Caki2 (cell line): Measurements from ENCODE around the gene NUP107. TPM values are rescaled to one million over a fixed set of nuclear protein-coding genes. Genes with fewer than 3 reads are reported as not detected.

Experiments used
- DNase-seq: peaks from one replicate; pipeline ENCODE4 v3.0.0-alpha.2; 2015; ENCODE audit warnings: low read depth
- in situ Hi-C: cut with HindIII; loops from 2 replicates; pipeline ENCODE4 v1.10.0; 2016; ENCODE audit warnings: low sequenced_read_pairs, low pct_unique_long_range_greater_than_20kb, mixed read lengths
- total RNA-seq: library from RNA; depleted of rRNA; stranded (reverse); fragments of >200 nt; shearing (Covaris generic); gene quantifications from 2 replicates; pipeline ENCODE4 v1.2.3, GENCODE V29; 2014; ENCODE audit warnings: low replicate concordance

The NUP107 gene
- total RNA-seq, 1 experiment from 2014 or later, result 111 TPM

DNA sequence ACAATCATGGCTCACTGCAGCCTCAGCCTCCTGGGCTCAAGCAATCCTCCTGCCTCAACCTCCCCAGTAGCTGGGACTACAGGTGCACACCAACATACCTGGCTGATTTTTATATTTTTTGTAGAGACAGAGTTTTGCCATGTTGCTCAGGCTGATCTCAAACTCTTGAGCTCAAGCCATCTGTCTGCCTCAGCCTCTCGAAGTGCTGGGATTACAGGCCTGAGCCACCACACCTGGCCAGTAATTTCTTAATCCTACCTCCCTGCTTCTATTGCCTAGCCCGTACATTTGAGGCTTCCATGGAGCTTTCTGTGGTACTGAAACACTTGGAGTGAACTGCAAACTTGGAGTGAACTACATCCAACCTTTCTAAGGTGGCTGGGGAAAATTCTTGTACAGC, 79.9 kb downstream of the NUP107 start:
- in situ Hi-C loops, result no loop called here
- no peak for DNase-seq

DNA sequence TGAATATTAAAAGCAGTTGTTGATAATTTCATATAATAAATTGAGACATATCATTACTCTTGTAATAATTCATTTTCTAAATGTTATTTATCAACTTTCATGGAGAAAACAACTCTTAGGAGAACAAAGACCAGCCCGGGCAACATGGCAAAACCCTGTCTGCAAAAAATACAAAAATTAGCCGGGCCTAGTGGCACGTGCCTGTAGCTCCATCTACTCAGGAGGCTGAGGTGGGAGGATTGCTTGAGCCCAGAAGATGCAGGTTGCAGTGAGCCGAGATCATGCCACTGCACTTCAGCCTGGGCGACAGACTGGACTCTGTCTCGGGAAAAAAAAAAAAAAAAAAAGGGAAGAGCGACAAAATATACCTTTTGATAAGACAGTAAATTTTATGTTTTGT, 80.4 kb downstream of the NUP107 start:
- in situ Hi-C loops, result no loop called here
- DNase-seq, result no peak

DNA sequence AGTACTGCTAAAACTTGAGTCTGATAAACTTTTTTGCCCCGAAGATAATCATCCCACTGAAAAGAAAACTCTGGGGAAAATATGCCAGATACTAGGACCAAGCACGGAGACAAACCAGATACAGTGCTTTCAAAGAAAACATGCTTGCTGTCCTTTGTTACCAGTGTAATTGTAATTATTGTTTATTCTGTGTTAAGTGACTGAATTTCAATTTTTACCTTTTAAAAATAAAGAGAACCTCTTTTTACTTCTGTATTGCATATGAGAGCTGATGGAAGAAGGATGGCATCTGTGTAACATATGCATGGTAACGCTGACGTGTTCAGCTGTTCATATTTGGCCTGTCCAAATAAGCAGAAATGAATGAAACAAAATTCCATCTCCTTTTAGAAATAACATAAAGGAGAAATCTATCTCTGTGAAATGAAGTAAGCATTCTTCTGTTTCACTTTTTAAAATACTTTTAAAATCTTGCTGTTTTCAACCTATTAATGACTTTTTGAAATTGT, 81.7 kb downstream of the NUP107 start:
- in situ Hi-C loops, result no loop called here
- no peak for DNase-seq

DNA sequence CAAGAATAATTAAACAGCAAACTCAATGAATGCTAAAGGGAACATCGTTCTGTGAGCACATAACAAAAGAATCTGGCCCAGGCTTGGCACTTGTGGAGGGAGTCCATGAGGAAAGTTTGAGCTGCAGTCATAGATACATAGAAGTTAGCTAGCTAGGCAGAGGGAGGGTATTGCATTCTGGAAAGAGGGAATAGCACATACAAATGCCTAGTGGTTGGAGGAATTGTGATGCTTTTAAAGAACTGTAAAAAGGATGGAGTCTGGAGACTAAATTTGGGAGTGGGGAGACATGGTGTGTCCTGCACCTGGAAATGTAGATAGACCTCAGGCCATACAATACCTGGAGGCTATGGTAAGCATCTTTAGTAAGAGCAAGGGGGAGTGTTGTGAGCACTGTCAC, 83.2 kb downstream of the NUP107 start:
- DNase-seq, result no peak
- in situ Hi-C loops, result no loop called here

DNA sequence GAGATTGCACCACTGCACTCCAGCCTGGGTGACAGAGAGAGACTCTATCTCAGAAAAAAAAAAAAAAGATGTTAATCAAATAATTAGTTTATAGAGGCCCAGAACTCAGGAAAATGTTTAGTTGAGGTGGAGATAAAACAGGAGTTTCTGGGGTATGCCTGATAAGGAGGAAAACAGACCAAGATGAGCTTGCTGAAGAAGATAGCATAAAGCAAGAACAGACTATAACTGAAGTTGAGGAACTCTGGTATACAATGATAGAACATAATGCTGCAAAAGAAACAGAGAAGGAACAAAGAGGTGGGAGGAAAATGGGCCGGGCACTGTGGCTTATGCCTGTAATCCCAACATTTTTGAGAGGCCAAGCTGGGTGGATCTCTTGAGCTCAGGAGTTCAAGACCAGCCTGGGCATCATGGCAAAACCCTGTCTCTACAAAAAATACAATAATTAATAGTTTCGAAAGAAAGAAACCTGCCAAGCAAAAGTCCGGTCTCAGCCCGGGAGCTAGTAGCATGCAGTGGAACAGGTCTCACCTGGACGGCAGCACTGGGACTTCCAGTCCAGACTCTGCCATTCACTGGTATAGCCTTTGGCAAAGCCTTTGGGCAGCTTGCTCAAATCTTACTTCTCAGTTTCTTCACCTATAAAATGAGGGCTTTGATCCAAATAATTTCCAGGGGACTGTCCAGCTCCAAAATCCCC, 84.6 kb downstream of the NUP107 start:
- in situ Hi-C loops, result no loop called here
- DNase-seq, result no peak

DNA sequence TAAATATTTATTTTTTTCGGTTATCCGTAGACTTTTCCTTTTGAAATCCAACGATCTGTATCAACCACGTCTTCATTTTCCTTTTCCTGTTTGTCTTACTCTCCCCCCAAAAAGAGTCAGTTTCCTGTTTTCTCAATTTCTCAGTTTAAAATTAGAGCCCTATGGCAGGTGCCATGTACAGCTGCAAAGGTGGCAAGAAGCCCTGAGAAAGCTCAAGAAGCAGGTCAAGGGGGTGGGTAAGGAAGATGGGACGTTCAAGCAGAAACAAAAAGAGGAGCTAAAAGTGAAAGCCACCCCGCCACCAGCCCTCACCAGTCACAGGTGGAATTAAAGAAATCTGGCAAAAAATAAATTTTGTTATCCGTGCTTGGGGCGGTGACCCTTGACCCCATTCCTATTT, 85.9 kb downstream of the NUP107 start:
- in situ Hi-C loops, result no loop called here
- no peak for DNase-seq

DNA sequence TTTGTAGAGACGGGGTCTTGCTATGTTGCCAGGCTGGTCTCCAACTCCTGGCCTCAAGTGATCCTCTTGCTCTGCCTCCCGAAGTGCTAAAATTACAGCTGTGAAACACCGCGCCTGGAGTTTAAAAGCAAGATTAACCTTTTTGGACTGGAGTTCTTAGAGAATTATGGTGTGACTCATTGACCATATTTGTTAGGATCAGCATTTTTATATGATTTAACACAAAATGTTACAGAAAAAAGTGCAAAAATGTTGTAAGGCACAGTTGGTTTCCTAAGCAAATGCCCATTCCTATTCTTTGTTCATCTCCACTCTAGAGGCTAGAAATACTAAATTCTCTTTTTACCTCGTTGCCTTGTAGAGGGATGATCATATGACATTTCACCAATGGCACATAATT, 86.8 kb downstream of the NUP107 start:
- in situ Hi-C loops, result no loop called here
- DNase-seq, result no peak

DNA sequence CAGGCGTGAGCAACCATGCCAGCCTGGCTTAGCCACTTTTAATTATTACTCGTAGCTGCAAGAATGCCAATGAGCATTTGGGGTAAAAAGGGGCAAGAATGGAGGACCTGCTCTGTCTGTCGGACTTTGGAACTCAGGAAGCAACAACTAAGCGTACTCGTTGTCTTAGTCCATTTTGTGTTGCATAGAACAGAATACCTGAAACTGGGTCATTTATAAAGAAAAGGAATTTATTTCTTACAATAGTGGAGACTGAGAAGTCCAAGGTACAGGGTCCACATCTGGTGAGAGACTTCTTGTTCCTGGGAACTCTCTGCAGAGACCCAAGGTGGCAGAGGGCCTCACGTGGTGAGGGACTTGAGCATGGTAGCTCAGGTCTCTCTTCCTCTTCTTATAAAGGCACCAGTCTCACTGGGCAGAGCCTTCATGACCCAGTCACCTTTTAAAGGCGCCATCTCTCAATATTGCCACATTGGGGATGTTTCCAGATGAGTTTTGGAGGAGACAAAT, 88.4 kb downstream of the NUP107 start:
- no peak for DNase-seq
- in situ Hi-C loops, result no loop called here

DNA sequence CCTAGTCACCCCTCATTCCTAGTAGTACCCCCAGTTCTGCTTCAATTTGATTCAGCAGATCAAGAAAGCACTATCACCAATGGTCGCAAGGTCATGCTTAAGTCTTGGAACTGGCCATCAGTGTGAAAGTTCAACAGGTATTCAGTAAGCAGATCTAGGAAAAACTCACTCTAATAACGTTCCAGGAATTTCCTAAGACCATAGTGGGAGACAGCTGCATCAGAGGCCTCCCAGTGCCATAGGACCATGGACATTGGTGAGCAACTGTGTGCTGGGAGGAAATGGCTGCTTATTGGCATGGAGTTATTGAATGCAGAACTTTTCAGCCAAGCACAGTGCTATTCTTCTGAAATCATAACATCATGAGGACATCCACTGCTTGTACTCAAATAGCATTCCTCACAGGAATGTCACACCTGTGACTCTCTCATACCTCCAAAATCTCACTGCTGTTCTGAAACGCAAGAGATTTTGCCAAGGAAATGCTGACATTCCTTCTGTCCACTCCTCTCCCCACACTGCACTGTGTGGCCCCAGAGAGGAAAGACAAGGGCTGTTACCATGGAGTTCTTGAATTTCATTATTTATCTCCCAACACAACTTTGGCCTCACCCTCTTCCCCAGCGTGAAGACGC, 90.3 kb downstream of the NUP107 start:
- in situ Hi-C loops, result no loop called here
- no peak for DNase-seq

DNA sequence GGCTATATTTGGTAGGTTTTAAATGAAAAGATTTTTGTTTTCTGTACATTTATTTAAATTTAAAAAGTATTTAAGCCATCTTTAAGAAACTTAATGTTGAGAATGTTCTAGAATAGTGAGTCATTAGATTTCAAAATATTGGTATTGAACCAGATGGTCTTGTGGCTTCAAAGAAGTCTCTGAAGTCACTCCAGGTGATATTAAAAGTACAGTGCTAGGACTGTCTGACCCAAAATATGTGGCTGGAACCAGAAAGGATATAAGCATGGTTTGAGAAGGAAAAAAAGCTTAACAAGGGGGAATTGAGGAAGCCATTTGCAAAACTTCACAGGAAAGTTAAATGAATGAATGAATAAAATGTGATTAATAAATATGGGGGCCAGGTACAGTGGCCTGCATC, 92.5 kb downstream of the NUP107 start:
- no peak for DNase-seq
- in situ Hi-C loops, result no loop called here

DNA sequence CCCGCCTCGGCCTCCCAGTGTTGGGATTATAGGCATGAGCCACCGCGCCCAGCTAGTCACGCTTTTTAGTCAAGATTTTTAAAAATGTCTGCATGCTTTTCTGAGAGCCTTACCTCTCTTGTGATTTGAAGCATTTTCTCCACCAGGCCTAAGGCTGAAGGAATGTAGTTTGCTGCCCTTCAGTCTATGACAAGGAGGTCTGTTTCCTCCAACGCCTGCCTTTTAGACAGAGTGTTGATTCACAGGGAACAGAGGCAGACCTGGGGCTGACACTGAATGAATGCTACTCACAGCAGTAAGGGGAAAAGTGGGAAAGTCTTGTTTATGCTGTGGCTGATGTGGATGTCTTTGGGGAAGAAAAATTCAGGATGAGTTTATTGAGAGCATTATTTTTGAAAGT, 94.0 kb downstream of the NUP107 start:
- no peak for DNase-seq
- in situ Hi-C loops, result no loop called here

DNA sequence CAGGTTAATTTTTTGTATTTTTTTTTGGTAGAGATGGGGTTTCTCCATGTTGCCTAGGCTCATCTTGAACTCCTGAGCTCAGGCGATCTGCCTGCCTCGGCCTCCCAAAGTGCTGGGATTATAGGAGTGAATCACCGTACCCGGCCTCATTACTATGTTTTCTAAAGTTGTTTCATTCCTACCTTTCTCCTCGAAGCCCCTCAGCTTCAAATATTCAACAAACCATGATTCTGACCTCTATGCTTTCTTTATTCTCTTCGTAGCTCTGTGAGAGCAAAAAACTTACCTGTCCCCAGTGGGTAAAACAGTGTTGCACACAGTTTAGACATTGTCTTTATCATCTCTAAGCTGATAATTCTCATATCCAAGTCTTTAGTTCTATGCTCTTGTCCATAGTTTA, 95.0 kb downstream of the NUP107 start:
- in situ Hi-C loops, result no loop called here
- no peak for DNase-seq

DNA sequence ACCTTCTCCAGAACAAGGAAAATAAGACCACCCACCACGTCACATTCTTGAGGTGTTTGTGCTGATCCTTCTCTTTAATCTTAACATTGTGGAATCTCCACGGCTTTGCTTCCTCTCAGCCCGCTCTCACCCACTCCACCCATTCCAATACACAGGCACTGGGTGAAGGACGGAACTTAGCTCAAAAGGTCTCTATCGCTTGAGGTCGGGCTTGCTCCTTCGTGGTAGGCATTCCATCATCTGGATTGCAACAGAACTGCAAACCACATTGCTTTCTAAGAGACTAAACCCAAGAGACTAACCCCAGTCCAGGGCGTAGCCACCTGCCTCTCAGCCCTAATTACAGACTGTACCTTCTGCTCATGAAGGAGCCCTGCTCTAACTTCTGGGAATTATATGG, 97.2 kb downstream of the NUP107 start:
- no peak for DNase-seq
- in situ Hi-C loops, result no loop called here

DNA sequence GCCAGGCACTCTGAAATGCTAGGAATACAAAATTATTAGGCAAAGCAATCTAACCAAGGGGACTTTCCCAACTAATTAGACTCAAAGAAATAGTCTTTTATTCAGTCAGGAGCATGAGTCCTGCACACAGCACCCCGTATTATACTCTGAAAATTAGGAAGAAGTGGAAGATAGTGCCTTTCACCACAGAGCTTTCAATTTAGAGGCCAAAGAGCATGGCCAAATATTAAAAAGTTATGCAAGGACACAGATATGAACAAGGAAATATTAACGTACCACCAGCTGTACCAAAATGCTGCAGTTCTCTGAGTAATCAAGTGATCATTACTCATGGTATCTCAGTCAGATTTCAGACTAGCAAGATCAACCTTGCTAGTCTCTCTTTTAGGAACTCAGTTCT, 98.6 kb downstream of the NUP107 start:
- in situ Hi-C loops, result no loop called here
- DNase-seq, result no peak

DNA sequence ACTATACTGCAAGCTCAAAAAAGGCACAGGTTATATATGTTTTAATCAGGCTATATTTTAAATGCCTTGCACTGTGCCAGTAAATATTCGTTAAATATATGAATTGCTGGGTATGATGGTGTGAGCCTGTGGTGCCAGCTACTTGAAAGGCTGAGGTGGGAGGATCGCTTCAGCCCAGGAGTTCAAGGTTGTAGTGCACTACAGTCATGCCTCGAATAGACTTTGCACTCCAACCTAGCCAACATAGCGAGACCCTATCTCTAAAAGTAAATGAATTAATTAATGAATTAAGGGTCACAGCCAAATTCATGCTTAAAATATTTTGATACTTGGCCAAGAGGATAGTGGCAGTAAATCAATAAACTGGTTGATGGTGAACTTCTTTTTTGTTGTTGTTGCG, 99.0 kb downstream of the NUP107 start:
- in situ Hi-C loops, result no loop called here
- DNase-seq, result no peak

DNA sequence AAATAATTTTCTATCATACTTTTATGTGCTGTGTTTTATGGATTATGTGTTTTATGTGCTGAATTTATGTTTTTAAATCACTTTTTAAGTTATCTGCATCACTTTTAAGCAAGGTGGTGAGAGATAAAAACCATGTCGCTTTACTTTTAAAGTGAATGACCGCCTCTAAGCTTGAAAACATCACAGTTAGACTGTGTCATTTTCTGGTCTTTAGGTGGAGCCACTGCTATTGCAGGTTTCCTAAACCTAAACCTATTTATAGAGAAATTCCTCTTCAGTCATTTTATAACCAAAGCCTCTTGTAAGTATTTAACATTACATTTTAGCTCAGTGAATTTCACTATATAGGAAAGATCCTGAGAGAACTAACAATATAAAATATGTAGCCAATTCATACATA, 100.2 kb downstream of the NUP107 start:
- in situ Hi-C loops, result no loop called here
- DNase-seq, result no peak

DNA sequence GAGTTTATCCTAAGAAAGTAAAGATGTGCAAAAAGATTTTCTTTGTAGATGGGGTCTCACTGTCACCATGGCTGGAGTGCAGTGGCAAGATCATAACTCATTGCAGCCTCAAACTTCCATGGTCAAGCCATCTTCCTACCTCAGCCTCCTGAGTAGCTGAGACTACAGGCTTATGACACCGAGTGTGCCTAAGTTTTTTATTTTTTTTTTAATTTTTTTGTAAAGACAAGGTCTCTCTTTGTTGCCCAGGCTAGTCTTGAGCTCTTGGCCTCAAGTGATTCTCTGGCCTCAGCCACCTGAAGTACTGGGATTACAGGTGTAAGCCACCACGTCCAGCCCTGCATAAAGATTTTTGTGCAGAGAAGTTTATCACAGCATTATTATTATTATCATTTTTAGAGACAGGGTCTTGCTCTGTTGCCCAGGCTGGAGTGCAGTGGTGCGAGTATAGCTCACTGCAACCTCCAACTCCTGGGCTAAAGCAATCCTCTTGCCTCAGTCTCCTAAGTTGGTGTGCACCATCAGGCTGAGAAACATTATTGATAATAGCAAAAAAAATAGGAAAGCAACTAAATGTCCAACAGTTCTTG, 101.9 kb downstream of the NUP107 start:
- DNase-seq, result no peak
- in situ Hi-C loops, result no loop called here

DNA sequence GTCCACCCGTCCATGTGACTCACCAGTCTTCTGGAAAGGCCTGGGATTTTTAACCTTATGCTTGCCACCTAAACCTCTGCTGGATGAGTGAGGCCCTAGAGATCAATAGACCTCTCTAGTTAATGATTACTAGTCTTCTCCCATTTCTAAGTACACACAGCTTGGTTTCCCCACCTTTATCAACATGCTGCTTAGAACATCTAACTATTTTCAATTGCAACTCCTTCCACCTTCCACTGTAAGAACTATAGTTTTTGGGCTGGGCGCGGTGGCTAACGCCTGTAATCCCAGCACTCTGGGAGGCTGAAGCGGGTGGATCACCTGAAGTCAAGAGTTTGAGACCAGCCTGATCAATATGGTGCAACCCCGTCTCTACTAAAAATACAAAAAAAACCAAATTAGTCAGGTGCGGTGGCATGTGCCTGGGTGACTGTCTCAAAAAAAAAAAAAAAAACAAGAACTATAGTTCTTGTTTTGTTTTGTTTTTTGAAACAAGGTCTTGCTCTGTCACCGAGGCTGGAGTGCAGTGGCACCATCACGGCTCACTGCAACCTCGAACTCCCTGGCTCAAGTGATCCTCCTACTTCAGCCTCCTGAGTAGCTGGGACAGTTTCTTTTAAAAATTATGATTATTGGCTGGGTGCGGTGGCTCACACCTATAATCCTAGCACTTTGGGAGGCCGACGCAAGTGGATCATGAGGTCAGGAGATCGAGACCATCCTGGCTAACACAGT, 102.5 kb downstream of the NUP107 start:
- no peak for DNase-seq
- in situ Hi-C loops, result no loop called here
